Measurements from ENCODE around the gene MBNL1. TPM values are rescaled to one million over a fixed set of nuclear protein-coding genes. Genes with fewer than 3 reads are reported as not detected.

Gene MBNL1
- total and polyA plus RNA-seq, 2 donors (not counting 3 experiments of a cell fraction or from before 2014, with no cell fraction given) = 179 to 362 TPM

GRCh38 chr3:152377184-152377570 is 108.4 kb downstream of the MBNL1 start:
- Histone ChIP-seq H3K4me3 (replicated peaks in 1 of 3; ENCODE audit: insufficient read depth in 1 of 3, low read depth in 1 of 3, low read length in 3 of 3) (no peak overlapping the region), H3K9me3 (replicated peaks; ENCODE audit: control insufficient read depth, insufficient read depth, low read length) (no peaks in the 10 kb centered on the region), H4K20me1 (replicated peaks; ENCODE audit: control insufficient read depth, extremely low read depth, insufficient read depth, low read length) (peaks cover 17% of the 10 kb centered on the region), H3K27me3 (ENCODE audit: control insufficient read depth in 2 of 2, insufficient read depth in 2 of 2, low read length in 2 of 2) (no peaks in the 10 kb centered on the region), H3K36me3 (ENCODE audit: control insufficient read depth in 2 of 2, extremely low read depth in 1 of 2, insufficient read depth in 2 of 2, low read length in 2 of 2) (peaks cover 3 to 6% of the 10 kb centered on the region in 2 experiments), H3K79me2 (ENCODE audit: control insufficient read depth, insufficient read depth, low read length) (peaks cover 99% of the 10 kb centered on the region), H3K27ac (ENCODE audit: insufficient read depth, low read depth, low read length) (no peak overlapping the region), H3K9me1 (replicated peaks; ENCODE audit: control insufficient read depth, extremely low read depth, insufficient read depth, low read length) (no peaks in the 10 kb centered on the region), H3K9ac (replicated peaks; ENCODE audit: extremely low read depth, insufficient read depth, low read length) (no peak overlapping the region), H3K4me2 (ENCODE audit: insufficient read depth, low read length) (no peak overlapping the region), H2AFZ (ENCODE audit: low read depth, low read length) (no peak overlapping the region), H3K4me1 (ENCODE audit: control insufficient read depth, extremely low read depth, insufficient read depth, low read length) (peaks cover 68% of the 10 kb centered on the region)
- ChIA-PET POLR2A (no interaction called here), CTCF (interaction anchor here (0.7 to 1.3 kb wide), 3 partner anchors 11 to 134 kb away, joined by 3 to 5 read pairs (median 4); no protein-coding TSS in a partner anchor)
- TF ChIP-seq POLR2A (IDR thresholded peaks at IDR 0.05; ENCODE audit: low read depth, low read length) = no peak
- TF ChIP-seq CTCF (IDR thresholded peaks at IDR 0.05; ENCODE audit: extremely low read depth in 1 of 2, insufficient read depth in 1 of 2, low read depth in 1 of 2, low read length in 2 of 2) = no peak
- TF ChIP-seq EZH2 (IDR thresholded peaks at IDR 0.05; ENCODE audit: borderline replicate concordance, low read depth, low read length, severe bottlenecking) = no peak
- TF ChIP-seq GATA2 (IDR thresholded peaks at IDR 0.05; ENCODE audit: insufficient read depth, insufficient read length, low read depth, low read length) = no peak
- no peak for TF ChIP-seq MYC (IDR thresholded peaks at IDR 0.05; ENCODE audit: low read depth, low read length)
- no peak for TF ChIP-seq POLR2AphosphoS5 (IDR thresholded peaks at IDR 0.05; ENCODE audit: insufficient read depth, low read depth, low read length)
- TF ChIP-seq MAX (IDR thresholded peaks at IDR 0.05; ENCODE audit: insufficient read depth, insufficient read length) = no peak
- no peak for TF ChIP-seq JUN (IDR thresholded peaks at IDR 0.05; ENCODE audit: borderline replicate concordance, insufficient read depth, insufficient read length, low read depth)
- TF ChIP-seq FOS (IDR thresholded peaks at IDR 0.05; ENCODE audit: borderline replicate concordance, insufficient read depth, low read length) = no peak
- DNase-seq (ENCODE audit: low read depth, low spot score) (no peak), FAIRE-seq (no peak)
- dilution Hi-C loops (cut with MboI; ENCODE audit: extremely low pct_ligation_motif_present, low sequenced_read_pairs) (no loop called here), intact Hi-C loops (cut with micrococcal nuclease) (no loop called here)
- BruUV-seq (replicated peaks) = no TSS peak
